Smooth muscle cell (in vitro differentiated cells): ENCODE results near the gene SMIM45.

Experiments
- DNase-seq: peaks from one replicate; lab custom pipeline; 2025; ENCODE audit not compliant: unreplicated experiment; lab: John Stamatoyannopoulos, UW
- H2AFZ ChIP-seq: fragments of 200-600 bp; sonication (generic); 2 replicates; pipeline ENCODE4 v1.6.0; 2016; ENCODE audit warnings: antibody characterized with exemption, low read depth, mild to moderate bottlenecking
- H3F3A ChIP-seq: fragments of 200-600 bp; sonication (generic); 2 replicates; pipeline ENCODE4 v1.6.0; 2017; ENCODE audit warnings: antibody characterized with exemption, low read depth
- H3K27ac ChIP-seq: fragments of 200-600 bp; sonication (generic); 2 replicates; pipeline ENCODE4 v1.5.1; 2016; ENCODE audit warnings: low read depth, mild to moderate bottlenecking
- H3K27me3 ChIP-seq: fragments of 200-600 bp; sonication (generic); 2 replicates; pipeline ENCODE4 v1.6.1; 2016; ENCODE audit warnings: low read depth, mild to moderate bottlenecking
- H3K36me3 ChIP-seq: fragments of 200-600 bp; sonication (generic); 2 replicates; pipeline ENCODE4 v1.5.1; 2016; ENCODE audit warnings: low read depth
- H3K4me1 ChIP-seq: fragments of 200-600 bp; sonication (generic); 2 replicates; pipeline ENCODE4 v1.5.1; 2016; ENCODE audit warnings: low read depth
- H3K4me2 ChIP-seq: fragments of 200-600 bp; sonication (generic); 2 replicates; pipeline ENCODE4 v1.6.0; 2016; ENCODE audit warnings: mild to moderate bottlenecking
- H3K4me3 ChIP-seq: fragments of 200-600 bp; sonication (generic); 2 replicates; pipeline ENCODE4 v1.5.1; 2016; ENCODE audit warnings: mild to moderate bottlenecking
- H3K79me2 ChIP-seq: fragments of 200-600 bp; sonication (generic); 2 replicates; pipeline ENCODE4 v1.6.0; 2016; ENCODE audit warnings: low read depth, mild to moderate bottlenecking
- H3K9ac ChIP-seq: fragments of 200-600 bp; sonication (generic); 2 replicates; pipeline ENCODE4 v1.6.0; 2016; ENCODE audit warnings: low read depth
- H3K9me3 ChIP-seq: fragments of 200-600 bp; sonication (generic); replicated peaks from 2 replicates; pipeline ENCODE4 v1.5.1; 2016; ENCODE audit warnings: low read depth
- H4K20me1 ChIP-seq: fragments of 200-600 bp; sonication (generic); 2 replicates; pipeline ENCODE4 v1.6.0; 2016; ENCODE audit warnings: low read depth
- WGBS: methylation state at CpG from one replicate; pipeline ENCODE4 v1.1.7; 2016; ENCODE audit warnings: low lambda C conversion rate; 5-methylcytosine and 5-hydroxymethylcytosine counted together
- TF ChIP-seq, protein P1 (sequence below): fragments of 200-600 bp; sonication (generic); IDR thresholded peaks from 2 replicates; pipeline ENCODE4 v1.5.1; 2017; ENCODE audit warnings: borderline replicate concordance, mild to moderate bottlenecking, antibody characterized with exemption; ENCODE audit not compliant: insufficient read depth, poor library complexity, severe bottlenecking

Gene SMIM45

DNA sequence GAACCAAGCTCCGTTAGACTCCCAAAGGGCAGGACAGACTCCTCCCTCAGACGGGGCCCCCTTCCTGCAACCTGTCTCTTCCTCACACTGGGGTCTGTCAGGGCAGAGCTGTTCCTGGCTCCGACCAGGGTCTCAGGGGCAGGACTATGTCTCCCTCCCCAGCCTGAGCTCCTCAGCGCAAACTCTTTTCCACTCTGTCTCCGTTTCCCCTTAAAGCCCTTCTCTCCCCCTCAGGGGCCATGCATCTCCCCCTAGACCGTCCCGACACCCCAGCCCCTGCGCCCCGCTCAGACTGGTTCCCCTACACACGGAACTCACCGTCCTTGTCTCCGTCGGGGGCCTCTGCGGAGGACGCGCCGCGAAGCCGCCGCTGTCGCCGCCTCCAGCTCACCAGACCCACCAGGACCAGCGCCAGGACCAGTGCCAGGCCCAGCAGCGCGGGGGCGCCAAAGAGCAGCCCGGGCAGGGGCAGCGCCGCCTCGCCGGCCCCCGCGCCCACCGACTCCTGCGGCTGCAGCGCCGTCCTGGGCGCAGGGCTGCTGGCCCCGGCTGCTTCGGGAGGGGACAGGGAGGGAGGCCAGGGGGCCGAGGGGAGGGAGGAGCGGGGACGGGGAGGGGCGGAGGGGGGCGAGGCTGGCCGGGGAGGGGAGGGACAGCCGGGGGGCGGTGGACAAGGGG, 26.0 kb upstream of the SMIM45 start:
- Histone ChIP-seq H3K9ac (no peak overlapping the region), H3K36me3 (no peaks in the 10 kb centered on the region), H3K4me3 (peak overlapping the region; percentile 38), H4K20me1 (no peaks in the 10 kb centered on the region), H3K9me3 (no peaks in the 10 kb centered on the region), H3F3A (no peaks in the 10 kb centered on the region), H3K27ac (no peak overlapping the region), H3K4me1 (peaks cover 3% of the 10 kb centered on the region), H3K4me2 (peak overlapping the region; percentile 84), H3K79me2 (no peaks in the 10 kb centered on the region), H3K27me3 (peaks cover 30% of the 10 kb centered on the region), H2AFZ (no peak overlapping the region)
- peak; percentile 14 for DNase-seq
- WGBS, result 5% methylated on average over 26 of the region's 48 CpGs
- TF ChIP-seq, protein P1, sequence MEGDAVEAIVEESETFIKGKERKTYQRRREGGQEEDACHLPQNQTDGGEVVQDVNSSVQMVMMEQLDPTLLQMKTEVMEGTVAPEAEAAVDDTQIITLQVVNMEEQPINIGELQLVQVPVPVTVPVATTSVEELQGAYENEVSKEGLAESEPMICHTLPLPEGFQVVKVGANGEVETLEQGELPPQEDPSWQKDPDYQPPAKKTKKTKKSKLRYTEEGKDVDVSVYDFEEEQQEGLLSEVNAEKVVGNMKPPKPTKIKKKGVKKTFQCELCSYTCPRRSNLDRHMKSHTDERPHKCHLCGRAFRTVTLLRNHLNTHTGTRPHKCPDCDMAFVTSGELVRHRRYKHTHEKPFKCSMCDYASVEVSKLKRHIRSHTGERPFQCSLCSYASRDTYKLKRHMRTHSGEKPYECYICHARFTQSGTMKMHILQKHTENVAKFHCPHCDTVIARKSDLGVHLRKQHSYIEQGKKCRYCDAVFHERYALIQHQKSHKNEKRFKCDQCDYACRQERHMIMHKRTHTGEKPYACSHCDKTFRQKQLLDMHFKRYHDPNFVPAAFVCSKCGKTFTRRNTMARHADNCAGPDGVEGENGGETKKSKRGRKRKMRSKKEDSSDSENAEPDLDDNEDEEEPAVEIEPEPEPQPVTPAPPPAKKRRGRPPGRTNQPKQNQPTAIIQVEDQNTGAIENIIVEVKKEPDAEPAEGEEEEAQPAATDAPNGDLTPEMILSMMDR, result peak; percentile 70

DNA sequence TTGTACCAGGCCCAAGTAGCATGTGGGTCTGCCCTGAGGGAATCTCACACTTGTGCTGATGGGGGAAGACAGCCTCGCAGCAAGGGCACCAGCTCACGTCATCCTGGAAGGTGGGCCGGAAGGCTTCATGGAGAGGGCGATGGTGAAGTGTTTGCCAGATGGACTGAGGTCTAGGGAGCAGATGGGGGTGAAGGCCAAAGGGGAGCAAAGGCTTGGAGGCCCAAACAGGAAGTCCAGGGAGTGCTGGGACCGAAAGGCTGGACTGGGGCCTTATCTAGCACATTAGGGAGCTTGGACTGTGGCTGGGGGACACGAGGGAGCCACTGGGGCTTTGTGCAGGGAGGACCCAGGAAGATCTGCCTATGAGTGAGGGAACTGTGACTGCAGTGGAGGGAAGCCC, 24.1 kb upstream of the SMIM45 start:
- WGBS, result 65% methylated on average over 6 of the region's 6 CpGs
- H3K4me2 ChIP-seq, result no peak overlapping the region
- no peak overlapping the region for H2AFZ ChIP-seq
- no peak overlapping the region for H3K9ac ChIP-seq
- H3K27me3 ChIP-seq, result peaks cover 30% of the 10 kb centered on the region
- TF ChIP-seq, protein P1, result no peak
- no peak overlapping the region for H3K4me3 ChIP-seq
- no peaks in the 10 kb centered on the region for H3K36me3 ChIP-seq
- H3F3A ChIP-seq, result no peaks in the 10 kb centered on the region
- H3K9me3 ChIP-seq, result no peaks in the 10 kb centered on the region
- no peaks in the 10 kb centered on the region for H4K20me1 ChIP-seq
- H3K4me1 ChIP-seq, result peaks cover 3% of the 10 kb centered on the region
- no peak overlapping the region for H3K27ac ChIP-seq
- no peaks in the 10 kb centered on the region for H3K79me2 ChIP-seq
- no peak for DNase-seq

DNA sequence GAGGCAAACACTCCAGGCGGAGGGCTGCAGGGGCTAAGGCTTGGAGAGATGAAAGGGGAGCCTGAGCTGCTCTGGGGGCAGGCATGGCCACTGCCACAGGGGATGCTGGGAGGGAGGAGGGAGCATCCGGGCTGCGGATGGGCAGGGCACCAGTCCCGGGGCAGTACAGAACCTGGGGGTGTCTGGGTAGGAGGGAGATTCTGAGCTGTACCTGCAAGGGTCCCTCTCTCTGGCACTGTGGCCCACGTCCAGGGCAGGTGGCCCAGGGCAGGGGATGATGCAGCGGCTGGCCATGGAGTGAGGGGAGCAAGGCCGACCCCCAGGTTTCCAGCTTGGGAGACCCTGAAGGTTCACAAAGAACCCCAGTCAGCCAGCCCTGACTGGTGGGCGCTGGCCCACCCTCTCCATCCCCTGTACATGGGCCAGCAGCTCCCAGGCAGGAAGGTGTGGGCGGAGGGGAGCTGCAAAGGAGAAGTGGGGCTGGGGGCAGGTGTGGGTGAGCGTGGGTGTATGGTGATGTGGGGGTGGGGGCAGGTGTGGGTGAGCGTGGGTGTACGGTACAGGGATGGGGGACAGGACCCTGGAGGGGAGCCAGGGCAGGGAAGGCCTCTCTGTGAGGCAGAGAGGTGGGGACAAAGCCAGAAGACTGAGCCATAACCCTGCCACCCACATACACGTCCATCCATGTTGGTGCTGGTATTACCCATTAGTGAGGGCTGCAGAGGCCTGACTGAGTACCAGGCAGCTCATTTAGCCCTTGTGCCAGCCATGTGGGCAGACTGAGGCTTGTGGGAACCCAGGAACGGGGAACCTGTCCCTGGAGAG, 23.1 kb upstream of the SMIM45 start:
- Histone ChIP-seq H3K4me1 (peaks cover 3% of the 10 kb centered on the region), H3K79me2 (no peaks in the 10 kb centered on the region), H3K9ac (no peak overlapping the region), H3F3A (no peaks in the 10 kb centered on the region), H3K9me3 (no peaks in the 10 kb centered on the region), H3K36me3 (no peaks in the 10 kb centered on the region), H3K27me3 (peaks cover 28% of the 10 kb centered on the region), H3K4me2 (no peak overlapping the region), H3K27ac (no peak overlapping the region), H2AFZ (no peak overlapping the region), H3K4me3 (no peak overlapping the region), H4K20me1 (no peaks in the 10 kb centered on the region)
- WGBS, result 78% methylated on average over 14 of the region's 14 CpGs
- TF ChIP-seq, protein P1, result no peak
- DNase-seq, result no peak
